ENCODE measurements around the gene AFF2. TPM values are rescaled to one million over a fixed set of nuclear protein-coding genes. Genes with fewer than 3 reads are reported as not detected.

AFF2 gene
- total RNA-seq, 1 experiment from 2014 or later: 0.05 TPM

DNA sequence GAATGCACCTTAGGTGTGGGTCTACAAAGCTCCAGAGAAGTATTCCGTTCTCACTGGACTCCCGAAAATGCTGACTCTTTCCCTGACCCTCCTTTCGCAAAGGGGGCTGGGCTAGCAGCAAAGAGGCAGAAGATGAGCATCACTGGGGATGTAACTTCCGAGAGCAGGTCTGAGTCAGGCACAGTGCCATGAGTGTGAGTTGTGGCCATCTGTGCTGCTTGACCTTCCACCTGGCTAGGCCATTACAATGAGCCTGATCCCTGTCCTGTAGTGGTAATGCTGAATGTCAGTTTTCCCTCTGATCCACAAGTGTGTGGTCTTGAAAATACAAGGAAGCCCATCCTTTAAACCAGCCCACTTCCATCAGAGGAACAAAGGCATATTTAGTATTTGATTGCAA, 479.4 kb downstream of the AFF2 start:
- DNase-seq (ENCODE audit: low read depth, low spot score): no peak
- in situ Hi-C loops (cut with HindIII; ENCODE audit: low pct_unique_long_range_greater_than_20kb, low sequenced_read_pairs): no loop called here

DNA sequence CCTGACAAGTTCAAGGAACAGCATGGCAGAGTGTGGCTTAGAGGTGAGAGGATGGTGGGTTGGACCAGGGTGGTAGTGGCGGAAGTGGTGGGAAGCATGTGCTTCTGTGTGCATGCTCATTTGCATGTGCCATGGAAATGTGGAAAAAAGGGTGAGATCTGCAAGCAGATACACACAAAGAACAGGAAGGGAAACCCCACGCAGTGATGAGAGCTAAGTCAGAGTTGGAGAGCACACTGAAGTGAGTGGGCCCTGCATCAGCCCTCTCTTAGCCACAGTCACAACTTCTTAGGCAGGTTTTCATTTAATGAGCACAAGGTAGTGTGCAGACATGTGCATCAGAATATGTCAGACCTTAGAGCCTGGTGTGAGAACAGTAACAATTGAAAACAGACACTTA, 483.8 kb downstream of the AFF2 start:
- in situ Hi-C loops (cut with HindIII; ENCODE audit: low pct_unique_long_range_greater_than_20kb, low sequenced_read_pairs): no loop called here
- no peak for DNase-seq (ENCODE audit: low read depth, low spot score)

DNA sequence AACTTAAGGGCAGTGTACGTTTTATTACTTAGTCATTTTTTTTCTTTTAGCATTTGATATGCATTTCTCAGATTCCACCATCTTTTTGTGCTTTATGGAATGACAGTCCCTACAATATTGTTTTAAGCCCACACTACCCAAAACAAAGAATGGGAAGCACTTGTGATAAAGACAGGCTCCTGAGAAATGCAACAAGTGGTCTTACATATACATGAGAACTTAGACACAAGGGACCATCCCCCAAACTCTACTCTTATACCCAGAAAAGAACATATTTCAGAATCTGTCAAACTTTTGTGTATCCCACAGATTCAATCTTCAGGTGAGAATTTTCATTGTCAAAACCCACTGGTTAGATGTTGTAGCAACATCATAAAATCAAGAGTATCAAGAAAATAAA, 491.1 kb downstream of the AFF2 start:
- in situ Hi-C loops (cut with HindIII; ENCODE audit: low pct_unique_long_range_greater_than_20kb, low sequenced_read_pairs): no loop called here
- DNase-seq (ENCODE audit: low read depth, low spot score): no peak

DNA sequence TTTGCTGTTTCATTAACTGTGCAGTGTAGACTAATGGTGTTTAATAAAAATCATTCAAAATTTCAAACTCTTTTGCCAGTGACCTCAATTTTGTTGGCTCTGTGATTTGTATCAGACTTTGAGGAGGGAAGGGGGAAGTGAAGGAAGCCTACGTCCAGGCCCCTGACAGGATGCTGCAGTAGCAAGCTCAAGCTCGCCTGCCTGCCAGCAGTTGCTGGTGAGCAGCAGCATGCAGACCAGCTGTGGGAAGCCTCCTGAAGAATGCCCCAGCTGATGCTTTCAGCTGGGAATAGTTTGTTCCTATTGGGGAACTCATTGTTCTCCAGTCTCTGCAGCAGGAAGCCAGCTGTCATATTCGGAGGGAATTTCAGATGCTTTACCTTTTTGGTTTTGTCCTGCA, 495.2 kb downstream of the AFF2 start:
- in situ Hi-C loops (cut with HindIII; ENCODE audit: low pct_unique_long_range_greater_than_20kb, low sequenced_read_pairs): no loop called here

DNA sequence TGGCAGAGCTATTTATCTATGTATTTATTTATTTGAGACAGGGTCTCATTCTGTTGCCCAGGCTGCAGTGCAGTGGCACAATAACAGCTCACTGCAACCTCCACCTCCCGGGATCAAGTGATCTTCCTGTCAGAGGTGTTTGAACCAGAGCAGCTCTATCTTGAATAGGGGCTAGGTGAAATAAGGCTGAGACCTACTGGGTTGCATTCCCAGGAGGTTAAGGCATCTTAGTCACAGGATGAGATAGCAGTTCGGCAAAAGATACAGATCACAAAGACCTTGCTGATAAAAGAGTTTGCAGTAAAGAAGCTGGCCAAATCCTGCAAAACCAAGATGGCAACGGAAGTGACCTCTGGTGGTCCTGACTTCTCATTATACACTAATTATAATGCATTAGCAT, 501.9 kb downstream of the AFF2 start:
- DNase-seq (ENCODE audit: low read depth, low spot score): no peak
- in situ Hi-C loops (cut with HindIII; ENCODE audit: low pct_unique_long_range_greater_than_20kb, low sequenced_read_pairs): no loop called here

More for the DNA sequence above, 495.2 kb downstream of the AFF2 start:
- no peak for DNase-seq (ENCODE audit: low read depth, low spot score)

DNA sequence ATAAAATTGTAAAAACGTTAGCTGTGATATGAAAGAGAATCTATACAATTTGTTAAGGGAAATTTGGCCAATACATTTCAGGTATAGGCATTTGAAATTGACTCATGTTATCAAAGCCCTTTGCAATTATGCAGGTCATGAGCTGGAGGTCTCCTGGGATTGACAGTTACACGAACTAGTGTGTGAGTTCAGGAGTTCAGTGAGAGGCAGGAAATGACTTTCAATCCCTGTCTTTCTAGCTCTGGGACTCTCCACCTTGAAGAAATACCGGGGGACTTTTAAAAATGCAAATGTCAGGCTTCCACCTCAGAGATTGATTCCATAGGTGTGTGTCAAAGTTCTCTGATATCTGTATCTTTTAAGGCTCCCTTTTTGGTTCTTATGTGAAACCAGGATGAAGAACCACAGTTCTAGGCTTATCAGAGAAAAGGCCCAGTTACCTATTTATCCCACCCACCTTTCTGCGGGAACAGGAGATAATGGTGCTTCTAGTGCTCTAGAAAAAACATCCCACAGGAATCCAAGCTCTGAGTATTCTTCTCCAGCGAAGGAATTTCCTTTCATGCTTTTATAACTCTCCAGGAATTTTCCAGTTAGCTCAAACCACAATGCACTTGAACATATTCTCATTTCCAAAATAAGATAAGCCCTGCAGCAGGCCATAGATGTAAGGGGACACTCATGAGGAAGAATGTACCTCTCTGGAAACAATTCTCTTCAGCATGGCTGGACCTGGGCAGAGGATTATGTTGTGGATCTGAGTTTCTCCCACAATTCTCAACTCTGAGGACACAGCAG, 503.6 kb downstream of the AFF2 start:
- DNase-seq (ENCODE audit: low read depth, low spot score): no peak
- in situ Hi-C loops (cut with HindIII; ENCODE audit: low pct_unique_long_range_greater_than_20kb, low sequenced_read_pairs): no loop called here

DNA sequence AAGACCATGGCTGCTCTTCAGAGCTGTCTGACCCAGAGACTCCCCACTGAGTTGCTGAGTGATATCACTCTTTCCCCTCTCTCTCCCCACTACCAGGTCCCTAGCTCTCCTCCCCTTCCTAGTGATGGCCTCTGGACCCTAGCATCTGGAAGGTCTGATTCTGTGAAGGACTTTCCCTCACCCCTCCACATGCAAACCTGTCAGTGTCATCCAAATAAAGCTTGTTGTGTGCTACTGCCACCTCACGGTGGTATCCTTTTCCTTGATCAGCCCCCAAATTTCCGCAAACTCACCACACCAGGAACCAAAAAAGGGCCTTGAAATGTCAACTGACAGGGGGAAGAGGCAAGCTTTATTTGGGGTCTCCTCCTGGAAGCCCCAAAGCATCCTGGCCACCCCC, 504.5 kb downstream of the AFF2 start:
- in situ Hi-C loops (cut with HindIII; ENCODE audit: low pct_unique_long_range_greater_than_20kb, low sequenced_read_pairs): no loop called here
- peak; percentile 1 for DNase-seq (ENCODE audit: low read depth, low spot score)

DNA sequence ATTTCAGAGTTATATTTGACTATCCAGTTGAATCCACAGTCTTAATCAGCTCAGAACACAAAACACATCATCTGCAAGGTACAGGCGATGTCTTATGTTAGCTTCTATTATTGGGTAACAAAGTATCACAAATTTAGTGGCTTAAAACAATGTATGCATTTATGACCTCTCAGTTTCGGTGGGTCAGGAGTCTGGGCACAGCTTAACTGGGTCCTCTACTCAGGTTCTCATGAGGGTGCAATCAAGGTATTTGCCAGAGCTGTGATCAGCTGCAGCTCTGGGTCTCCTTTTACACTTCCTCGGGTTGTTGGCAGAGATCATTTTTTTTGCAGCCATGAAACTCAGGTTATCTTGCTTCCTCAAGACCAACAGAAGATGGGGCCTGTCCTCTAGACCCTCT, 505.8 kb downstream of the AFF2 start:
- in situ Hi-C loops (cut with HindIII; ENCODE audit: low pct_unique_long_range_greater_than_20kb, low sequenced_read_pairs): no loop called here
- DNase-seq (ENCODE audit: low read depth, low spot score): no peak

DNA sequence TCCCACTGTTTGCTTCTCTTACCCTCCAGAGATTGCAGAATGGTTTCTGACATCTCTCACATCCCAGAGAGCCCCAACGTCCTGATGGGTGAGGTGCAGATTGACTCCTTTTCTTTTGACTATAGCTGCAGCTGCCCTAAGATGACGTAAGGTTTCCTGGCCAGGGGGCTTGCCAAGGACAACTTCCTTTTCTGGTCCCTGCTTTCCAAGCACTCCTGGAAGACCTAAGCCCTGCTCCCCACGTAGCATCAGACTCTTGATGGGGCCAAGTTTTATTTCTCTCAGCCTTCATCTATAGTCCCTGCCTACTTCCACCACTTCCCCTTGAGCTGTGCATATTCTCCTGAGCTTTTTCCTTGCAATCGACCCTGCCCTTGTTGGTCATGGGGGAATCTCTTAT, 507.0 kb downstream of the AFF2 start:
- in situ Hi-C loops (cut with HindIII; ENCODE audit: low pct_unique_long_range_greater_than_20kb, low sequenced_read_pairs): no loop called here
- DNase-seq (ENCODE audit: low read depth, low spot score): no peak

DNA sequence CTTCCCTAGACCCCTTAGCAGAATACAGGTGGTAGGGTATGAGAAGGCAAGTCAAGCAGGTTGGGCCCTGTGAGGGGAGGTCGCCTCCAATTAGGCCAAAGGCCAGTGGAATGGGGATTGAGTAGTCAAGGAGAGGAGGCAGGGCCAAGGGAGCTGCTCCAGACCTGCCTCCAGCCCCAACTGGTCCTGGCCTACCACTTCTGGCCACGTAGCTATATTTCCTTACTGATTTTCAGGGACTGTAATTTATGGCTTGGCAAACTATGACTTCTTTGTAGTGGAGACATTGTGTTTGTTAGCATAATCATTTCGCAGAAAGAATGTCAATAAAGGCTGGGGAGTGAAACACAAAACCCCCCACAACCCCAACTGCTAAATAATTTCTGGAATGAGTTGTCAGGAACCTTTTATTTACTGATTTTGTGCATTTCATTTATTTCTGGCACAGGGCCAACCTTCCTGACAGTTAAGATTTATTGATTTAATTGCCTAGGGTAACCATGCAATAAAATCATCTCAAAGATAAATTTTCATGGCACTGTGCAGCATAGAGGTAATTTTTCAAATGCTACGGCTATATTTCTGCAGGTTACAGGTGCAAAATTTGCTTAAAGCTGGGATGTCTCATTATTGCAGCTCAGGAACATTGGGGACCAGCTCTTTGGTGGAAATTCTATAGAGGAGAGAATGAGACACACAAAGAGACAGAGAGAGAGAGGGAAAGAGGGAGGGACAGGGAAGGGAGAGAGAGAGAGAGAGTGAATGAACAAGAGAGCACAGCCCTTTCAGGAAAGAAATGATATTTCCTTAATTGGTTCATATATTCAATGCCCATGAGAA, 509.8 kb downstream of the AFF2 start:
- in situ Hi-C loops (cut with HindIII; ENCODE audit: low pct_unique_long_range_greater_than_20kb, low sequenced_read_pairs): no loop called here

DNA sequence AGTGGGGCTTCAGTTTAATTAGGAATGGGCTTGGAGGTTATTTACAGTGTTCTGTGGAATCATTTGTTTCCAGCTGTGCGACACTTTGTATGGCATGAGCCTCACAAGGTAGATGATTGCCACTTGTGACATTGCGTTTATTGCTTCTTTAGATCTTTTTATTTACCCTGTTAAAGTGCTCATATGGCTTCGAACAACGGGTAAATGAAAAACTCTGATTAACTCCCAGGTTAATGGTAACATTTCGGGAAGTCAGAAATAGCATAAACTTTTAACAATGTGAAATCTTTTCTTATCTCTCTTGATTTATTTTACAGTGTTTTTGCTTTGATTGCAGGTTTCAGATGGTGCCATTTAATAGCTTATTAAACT, 510.4 kb downstream of the AFF2 start:
- no peak for DNase-seq (ENCODE audit: low read depth, low spot score)
- in situ Hi-C loops (cut with HindIII; ENCODE audit: low pct_unique_long_range_greater_than_20kb, low sequenced_read_pairs): no loop called here

More for the DNA sequence above, 509.8 kb downstream of the AFF2 start:
- no peak for DNase-seq (ENCODE audit: low read depth, low spot score)

DNA sequence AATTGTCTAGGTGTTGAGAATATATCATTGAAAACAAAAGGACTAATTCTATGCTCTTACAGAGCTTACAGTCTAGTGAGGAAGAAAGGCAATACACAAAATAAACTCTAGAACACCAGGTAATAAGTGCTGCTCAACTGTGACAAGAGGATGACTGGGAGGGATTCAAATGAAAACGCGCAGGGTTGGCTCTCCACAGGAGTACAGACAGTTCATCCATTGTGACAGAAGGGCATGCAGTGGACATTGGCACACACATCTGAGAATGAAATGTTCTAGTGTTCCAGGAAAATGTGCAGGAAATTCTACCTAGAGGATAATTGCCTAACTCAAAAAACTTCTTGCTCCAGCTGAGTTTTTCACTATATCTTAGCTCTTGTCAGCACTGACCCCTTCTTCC, 512.7 kb downstream of the AFF2 start:
- in situ Hi-C loops (cut with HindIII; ENCODE audit: low pct_unique_long_range_greater_than_20kb, low sequenced_read_pairs): no loop called here
- DNase-seq (ENCODE audit: low read depth, low spot score): no peak

DNA sequence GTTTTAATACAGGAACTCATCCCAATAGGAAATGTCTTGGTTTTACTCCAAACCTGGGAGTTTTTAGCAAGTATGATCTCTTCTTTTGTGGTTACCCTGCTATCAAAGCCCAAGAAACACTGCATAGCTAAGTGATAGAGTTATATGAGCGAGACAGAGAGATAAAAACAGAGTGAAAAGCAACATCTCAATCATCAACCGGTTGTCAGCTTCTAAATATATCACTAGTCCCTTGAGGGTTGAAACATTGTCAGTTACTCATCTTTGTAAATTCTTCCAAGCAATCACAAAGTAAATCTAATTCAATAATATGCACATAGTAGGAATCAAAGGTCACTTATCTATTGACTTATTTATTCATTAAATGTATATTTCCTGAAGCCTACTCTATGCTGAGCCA, 520.7 kb downstream of the AFF2 start:
- no peak for DNase-seq (ENCODE audit: low read depth, low spot score)
- in situ Hi-C loops (cut with HindIII; ENCODE audit: low pct_unique_long_range_greater_than_20kb, low sequenced_read_pairs): no loop called here

DNA sequence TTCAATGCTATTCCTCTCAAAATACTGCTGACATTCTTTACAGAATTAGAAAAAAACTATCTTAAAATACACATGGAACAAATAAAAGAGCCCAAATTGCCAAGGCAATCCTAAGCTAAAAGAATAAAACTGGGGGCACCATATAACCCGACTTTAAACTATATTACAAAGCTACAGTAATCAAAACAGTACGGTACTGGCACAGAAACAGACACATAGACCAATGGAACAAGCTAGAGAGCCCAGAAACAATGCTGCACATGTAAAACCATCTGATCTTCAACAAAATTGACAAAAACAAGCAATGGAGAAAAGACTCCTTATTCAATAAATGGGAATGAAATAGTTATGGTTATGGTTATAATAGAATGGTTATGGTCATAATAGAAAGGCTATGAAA, 522.1 kb downstream of the AFF2 start:
- in situ Hi-C loops (cut with HindIII; ENCODE audit: low pct_unique_long_range_greater_than_20kb, low sequenced_read_pairs): no loop called here
- no peak for DNase-seq (ENCODE audit: low read depth, low spot score)

DNA sequence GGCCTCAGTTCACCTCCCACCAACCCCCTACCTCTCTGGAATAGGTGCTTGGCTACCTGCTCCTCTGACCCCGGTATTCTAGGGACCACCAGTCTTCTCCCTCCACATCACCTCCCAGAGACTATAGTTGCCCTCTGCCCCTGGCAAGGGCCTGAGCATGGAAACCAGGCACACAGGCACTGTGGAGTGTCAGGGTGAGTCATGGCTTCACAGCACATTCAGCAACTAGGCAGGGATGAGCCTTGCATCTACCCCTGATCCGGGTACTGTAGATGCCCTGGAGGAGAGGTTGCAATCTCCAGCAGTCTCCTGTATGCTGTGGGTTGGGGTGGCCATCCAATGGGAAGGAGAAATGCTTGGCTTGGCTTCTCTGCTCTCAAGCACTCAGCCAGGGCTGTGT, 532.0 kb downstream of the AFF2 start:
- no peak for DNase-seq (ENCODE audit: low read depth, low spot score)
- in situ Hi-C loops (cut with HindIII; ENCODE audit: low pct_unique_long_range_greater_than_20kb, low sequenced_read_pairs): no loop called here

DNA sequence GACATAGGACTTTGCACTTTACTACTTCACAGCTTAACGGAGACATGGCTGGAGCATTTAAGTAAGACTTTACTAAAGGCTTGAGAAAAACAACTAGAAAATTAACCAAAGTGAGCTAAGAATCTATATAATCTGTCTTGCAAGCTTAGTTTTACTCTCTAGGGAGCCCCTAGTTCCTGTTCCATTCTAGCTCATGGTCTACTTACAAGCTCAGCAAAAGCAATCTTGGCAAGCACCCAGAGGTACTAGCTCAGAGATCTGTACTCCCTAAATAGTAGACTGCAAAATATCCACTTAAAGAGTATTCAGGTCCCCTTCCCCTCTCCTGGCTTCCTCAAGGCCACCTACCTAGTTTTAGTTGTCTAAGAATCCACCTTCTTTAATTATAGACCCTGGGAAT, 535.7 kb downstream of the AFF2 start:
- in situ Hi-C loops (cut with HindIII; ENCODE audit: low pct_unique_long_range_greater_than_20kb, low sequenced_read_pairs): no loop called here
- DNase-seq (ENCODE audit: low read depth, low spot score): no peak

DNA sequence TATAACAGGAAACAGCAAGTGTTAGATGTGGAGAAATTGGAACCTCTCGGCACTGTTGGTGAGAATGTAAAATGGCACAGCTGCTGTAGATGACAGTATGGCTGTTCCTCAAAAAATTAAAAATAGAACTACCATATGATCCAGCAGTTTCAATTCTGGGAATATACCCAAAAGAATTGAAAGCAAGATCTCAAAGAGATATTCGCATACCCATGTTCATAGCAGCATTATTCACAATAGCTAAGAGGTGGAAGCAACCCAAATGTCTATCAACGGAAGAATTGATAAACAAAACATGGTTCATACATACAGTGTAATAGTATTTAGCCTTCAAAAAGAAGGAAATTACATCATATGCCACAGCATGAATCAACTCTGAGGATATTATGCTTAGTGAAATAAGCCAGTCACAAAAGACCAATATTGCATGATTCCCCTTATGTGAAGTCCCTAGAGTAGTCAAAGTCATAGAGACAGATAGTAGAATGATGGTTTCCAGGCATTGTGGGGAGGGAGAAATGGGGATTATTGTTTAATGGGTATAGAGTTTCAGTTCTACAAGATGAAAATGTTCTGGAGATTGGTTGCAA, 537.0 kb downstream of the AFF2 start:
- in situ Hi-C loops (cut with HindIII; ENCODE audit: low pct_unique_long_range_greater_than_20kb, low sequenced_read_pairs): no loop called here
- no peak for DNase-seq (ENCODE audit: low read depth, low spot score)

DNA sequence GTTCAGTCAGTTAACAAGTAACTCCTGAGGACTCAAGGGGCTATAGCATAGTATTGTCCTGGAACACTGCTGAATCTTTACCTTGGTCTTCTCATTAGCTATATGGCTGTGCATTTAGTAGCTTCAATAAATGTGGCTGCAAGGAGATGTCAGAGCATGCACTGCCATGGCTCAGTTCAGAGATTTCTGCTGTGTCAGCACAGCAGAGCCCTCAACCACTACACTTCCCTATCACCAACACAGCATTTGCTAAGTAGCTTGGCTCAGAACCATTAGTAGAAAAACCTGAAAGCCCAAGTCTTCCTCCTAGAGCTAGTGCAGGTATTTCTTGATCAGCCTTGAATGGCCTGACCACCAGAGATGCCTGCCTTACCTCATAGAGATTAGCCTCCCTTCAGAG, 538.6 kb downstream of the AFF2 start:
- DNase-seq (ENCODE audit: low read depth, low spot score): no peak
- in situ Hi-C loops (cut with HindIII; ENCODE audit: low pct_unique_long_range_greater_than_20kb, low sequenced_read_pairs): no loop called here
